Fibroblast of peridontal ligament (primary cell): Measurements from ENCODE around the gene BCAT1.
A peak's percentile ranks its signal among the peaks of the same experiment; 100 is the strongest.
"Not testable (repeated sequence)": the region's sequence is repeated elsewhere in the genome, so short reads cannot be mapped to it uniquely, and the experiment has no call there.

Source experiments
- DNase-seq: peaks from one replicate; pipeline ENCODE4 v3.0.0-alpha.2; 2010; ENCODE audit errors: extremely low read depth

BCAT1 gene

GRCh38 chr12:24809306-24809705 lies 139.6 kb downstream of the BCAT1 start:
- not testable (repeated sequence) for DNase-seq

- DNase-seq, result no peak
Observed at GRCh38 chr12:24808651-24809050, 140.2 kb downstream of the BCAT1 start.

DNA sequence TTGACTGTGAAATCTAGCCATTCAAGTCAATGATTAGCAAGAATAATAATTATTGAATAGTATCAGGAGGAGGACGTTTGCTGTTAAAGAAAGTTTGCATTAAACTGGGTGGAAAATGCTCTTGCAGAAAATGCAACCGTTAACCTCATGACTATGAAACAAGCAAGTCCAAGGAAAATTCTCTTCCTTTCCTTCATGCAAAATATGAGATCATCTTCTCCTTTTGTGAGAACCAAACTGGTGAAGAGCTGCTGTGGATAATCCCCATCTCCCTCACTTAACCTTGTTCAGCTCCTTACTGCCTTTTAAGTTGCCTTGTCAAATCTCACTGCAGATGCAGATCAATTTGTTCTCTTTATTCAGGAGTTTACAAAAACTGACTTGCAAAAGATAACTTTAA lies 142.5 kb downstream of the BCAT1 start:
- DNase-seq, result no peak

GRCh38 chr12:24803430-24804245 lies 145.3 kb downstream of the BCAT1 start:
- DNase-seq, result no peak

DNA sequence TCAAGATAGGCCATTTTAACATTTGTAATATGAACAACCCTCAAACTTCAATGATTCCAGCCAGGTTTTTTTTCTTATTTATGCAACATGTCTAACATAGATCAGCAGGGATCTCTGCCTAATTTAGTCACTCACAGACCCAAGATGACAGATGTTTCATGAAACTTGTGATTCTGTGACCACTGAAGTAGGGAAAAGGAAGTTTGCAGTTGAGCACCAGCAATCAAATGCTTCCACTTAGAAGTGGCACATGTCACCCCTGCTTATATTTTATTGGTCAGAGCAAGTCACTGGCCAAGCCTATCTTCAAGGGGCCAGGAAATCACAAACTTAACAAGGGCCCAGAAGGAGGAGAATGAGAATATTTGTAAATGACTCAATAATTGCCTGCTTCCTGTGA lies 150.6 kb downstream of the BCAT1 start:
- DNase-seq, result no peak

- DNase-seq, result no peak
Observed at GRCh38 chr12:24797901-24798300, 151.0 kb downstream of the BCAT1 start.

- no peak for DNase-seq
Observed at GRCh38 chr12:24796876-24797275, 152.0 kb downstream of the BCAT1 start.

DNA sequence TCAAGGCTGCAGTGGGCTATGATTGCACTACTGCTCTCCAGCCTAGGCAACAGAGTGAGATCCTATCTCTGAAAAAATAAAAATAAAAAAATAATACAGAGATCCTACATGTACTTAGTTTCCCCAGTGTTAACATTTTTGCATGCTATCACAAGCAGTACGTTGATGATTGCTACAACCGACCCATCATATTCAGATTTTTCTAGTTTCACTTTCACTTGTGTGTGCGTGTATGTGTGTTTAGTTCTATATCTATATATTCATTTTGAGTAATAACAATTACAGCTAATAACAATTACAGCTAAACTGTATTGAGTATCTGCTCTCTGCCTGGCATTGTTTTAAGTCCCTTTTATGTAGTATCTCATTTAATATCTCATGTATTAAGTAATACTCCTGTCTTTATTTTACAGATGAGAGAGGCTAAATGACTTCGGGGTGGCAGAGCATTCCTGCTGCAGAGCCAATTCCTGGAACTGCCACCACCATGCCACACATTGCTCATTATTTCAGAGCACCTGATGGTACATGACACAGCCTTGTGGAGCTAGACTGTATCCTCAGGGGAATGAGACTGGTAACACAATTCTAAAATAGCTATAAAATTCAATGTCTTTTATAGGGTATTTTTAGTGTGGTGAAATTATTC lies 153.1 kb downstream of the BCAT1 start:
- DNase-seq, result no peak

GRCh38 chr12:24791622-24792021 lies 157.3 kb downstream of the BCAT1 start:
- DNase-seq, result no peak

GRCh38 chr12:24788886-24789285 lies 160.0 kb downstream of the BCAT1 start:
- DNase-seq, result peak; percentile 47

DNA sequence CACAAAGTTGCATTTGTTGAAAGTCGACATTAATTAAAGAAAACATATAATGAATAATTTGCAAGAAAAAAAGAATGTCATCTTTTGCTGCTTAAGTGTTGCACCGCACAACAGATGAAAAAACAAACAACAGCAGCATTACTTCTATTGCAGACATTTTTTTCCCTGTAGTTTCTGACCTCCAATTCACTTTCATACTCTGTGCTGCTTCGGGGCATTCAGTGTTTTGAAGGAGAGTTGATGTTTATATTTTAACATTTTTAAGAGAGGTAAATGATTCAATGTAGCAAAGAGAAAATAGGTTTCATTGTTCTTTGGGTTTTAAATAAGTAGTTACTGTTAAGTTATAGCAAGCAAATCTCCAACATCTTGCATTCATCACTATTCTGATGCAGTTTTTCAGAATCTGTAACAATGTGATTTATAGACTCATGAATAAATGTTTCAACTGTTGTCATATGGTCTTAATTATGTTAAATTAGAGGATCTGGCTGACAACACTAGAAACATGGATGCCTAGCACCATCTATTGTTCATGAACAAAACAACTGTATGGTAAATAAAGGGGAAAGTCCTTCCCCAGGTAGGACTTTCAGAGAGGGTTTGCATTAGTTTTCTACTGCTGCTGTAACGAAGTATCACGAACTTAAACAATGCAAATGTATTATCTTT lies 168.1 kb downstream of the BCAT1 start:
- peak; percentile 74 for DNase-seq

DNA sequence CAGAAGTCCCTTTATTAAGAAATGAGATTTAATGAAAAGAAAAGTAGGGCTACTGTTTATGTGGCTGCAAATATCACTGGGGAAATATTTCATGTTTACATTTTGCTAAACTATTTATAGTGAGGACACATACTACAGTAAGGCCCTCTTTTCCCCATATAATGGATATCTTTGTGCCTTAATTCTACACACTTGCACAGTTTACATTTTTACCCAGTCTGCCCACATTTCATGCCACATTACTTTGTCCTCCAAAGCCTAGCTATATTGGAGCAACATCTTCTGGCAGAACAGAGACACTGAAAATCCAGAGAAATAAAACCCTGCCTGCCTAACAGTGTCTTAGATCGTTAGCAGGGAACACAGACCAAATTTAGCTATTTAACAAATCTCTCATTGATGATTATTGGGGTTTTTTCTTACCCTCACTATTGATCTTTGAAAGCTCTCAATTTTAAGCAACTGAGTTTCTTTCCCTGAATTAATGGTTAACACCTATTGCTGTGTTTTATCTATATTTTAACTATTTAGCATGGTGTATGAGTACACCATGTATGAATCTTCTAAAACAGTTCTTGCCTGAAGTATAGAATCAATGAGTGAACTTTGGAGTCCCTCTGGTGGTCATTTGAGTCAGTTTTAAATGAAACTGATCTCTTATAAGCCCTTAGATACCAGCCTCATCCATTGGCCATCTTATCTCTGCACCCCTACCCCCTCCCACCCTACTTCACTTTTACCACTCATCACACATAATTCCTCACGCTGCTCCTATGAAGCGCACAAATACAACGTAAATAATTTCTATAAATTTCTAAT lies 170.2 kb downstream of the BCAT1 start:
- DNase-seq, result peak; percentile 82

- DNase-seq, result no peak
Observed at GRCh38 chr12:24777359-24777758, 171.5 kb downstream of the BCAT1 start.

DNA sequence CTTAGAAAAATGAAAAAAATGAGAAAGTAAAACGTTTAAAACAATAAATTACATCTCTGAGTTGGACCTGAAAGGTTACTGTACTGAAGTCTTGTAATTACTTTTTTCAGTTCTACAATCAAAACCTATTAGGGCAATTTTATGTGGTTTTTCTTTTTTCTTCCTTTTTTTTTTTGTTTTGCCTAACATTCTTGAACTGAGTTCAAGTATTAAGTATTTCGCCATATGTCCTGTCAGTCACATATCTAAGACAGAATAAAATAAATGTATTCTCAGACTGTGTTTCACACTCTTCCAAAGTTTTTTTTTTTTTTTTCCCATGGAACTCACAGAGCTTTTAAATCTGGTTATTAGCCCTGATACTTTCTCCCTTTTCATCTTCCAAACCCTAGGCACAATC lies 172.0 kb downstream of the BCAT1 start:
- peak; percentile 14 for DNase-seq

DNA sequence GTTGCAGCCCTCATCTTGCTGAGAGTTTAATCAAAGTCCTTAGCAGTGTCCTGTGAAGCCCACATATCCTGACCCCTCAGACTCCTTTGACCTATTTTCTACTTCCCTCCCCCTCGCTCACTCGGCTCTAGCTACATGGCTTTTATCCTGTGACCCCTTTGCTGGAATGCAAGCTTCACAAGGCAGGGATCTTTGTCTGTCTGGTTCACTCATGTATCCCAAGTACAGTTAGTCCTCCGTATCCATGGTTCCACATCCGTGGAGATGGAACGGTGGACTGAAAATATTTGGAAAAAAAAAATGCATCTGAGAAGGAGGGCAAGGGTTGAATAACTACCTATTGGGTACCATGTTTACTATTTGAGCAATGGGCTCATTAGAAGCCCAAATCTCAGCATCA lies 173.8 kb downstream of the BCAT1 start:
- DNase-seq, result no peak

DNA sequence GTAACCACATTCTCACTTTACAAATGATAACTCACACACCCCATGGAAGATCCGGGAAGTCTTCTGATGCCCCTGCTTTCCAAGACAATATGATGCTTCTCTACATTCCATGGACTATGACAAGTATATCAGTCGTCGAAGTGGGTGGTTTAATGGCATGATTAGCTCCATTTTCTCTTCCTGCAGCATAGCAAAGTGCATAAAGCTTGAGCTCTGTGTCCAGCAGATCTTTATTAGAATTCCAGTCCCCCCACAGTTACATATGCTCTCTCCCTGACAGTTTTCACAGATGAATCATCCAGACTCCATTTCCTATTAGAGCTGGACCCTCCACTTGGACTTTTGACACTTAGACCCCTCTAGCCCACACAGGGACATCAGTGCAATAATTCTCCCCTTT lies 174.9 kb downstream of the BCAT1 start:
- DNase-seq, result no peak

GRCh38 chr12:24772813-24773212 lies 176.1 kb downstream of the BCAT1 start:
- no peak for DNase-seq

GRCh38 chr12:24770821-24771220 lies 178.1 kb downstream of the BCAT1 start:
- DNase-seq, result peak; percentile 13

GRCh38 chr12:24770334-24770733 lies 178.6 kb downstream of the BCAT1 start:
- DNase-seq, result no peak

DNA sequence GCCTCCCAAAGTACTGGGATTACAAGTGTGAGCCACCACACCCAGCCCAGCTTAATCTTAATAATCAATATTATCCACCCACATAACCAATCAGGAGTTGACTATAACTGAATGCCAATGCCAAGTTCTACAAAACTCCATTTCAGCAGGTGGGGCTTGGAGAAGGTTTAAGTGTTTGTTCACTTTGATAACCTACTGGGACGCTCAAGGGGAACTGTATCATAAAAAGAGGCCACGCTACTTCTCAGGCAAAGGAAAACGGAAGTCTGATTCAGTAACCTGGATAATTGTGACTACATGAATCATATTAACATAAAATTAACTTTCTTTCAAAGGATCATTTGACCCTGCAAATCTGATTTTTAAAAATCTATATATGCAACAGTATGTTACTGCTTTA lies 179.2 kb downstream of the BCAT1 start:
- DNase-seq, result no peak

- no peak for DNase-seq
Observed at GRCh38 chr12:24768415-24768814, 180.5 kb downstream of the BCAT1 start.

DNA sequence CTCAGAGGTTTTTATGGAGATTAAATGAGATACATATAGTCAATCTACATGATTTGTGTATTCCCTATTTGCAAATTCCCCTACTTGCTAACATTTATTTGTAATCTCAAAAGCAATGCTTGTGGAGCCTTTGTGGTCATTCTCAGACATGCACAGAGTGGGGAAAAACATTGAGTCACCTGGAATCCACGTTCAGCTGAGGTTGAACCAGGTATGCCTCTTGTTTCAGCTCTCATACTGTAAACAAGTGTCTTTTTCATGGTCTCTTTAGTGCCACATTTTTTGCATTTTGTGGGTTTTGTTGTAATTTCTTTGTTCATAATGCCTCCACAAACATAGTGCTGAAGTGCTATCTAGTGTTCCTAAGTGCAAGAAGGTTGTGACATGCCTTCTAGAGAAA lies 181.9 kb downstream of the BCAT1 start:
- no peak for DNase-seq
